HG03575 (cell line): Measurements from ENCODE around the gene ANP32B.

Experiments used
- ATAC-seq: cut with Tn5 transposase; IDR thresholded peaks from one replicate; pipeline ENCODE4 v1.9.1; 2021; ENCODE audit not compliant: unreplicated experiment, insufficient number of reproducible peaks, low FRiP score; ENCODE audit errors: extremely low read depth

ANP32B gene

GRCh38 chr9:98049288-98050072 is 66.3 kb downstream of the ANP32B start:
- no peak for ATAC-seq

GRCh38 chr9:98050351-98050750 is 67.2 kb downstream of the ANP32B start:
- ATAC-seq, result no peak

- no peak for ATAC-seq
Observed at GRCh38 chr9:98054376-98054951, 71.3 kb downstream of the ANP32B start.

- ATAC-seq, result peak; percentile 45
Observed at GRCh38 chr9:98056269-98057137, 73.4 kb downstream of the ANP32B start, which contains the start of gene NANS. NANS (plus strand) TSS chr9:98056732; CDS start chr9:98056809, 77 bp downstream.

- ATAC-seq, result no peak
Observed at GRCh38 chr9:98057138-98057799, 74.1 kb downstream of the ANP32B start.

- no peak for ATAC-seq
Observed at GRCh38 chr9:98062161-98062560, 79.0 kb downstream of the ANP32B start.

- no peak for ATAC-seq
Observed at GRCh38 chr9:98064623-98065392, 81.7 kb downstream of the ANP32B start.
